HepG2 (cell line): ENCODE data around the gene CIITA. TPM values are rescaled to one million over a fixed set of nuclear protein-coding genes. Genes with fewer than 3 reads are reported as not detected.

Experiments used
- ATAC-seq: fragments of 200-7000 bp; cut with Tn5 transposase; 3 replicates; pipeline ENCODE4 v1.9.1; 2020; ENCODE audit warnings: mild to moderate bottlenecking, moderate library complexity
- BruUV-seq: library from RNA; stranded (reverse); fragments of 400-500 nt; replicated peaks from 2 replicates; lab custom pipeline; 2021; lab: Mats Ljungman, UMichigan
- CTCF ChIA-PET: fragments of 300-600 bp; formaldehyde crosslinking; extraction: SDS; loops from one replicate; lab custom pipeline; 2021; ENCODE audit warnings: low total read pairs, inconsistent platforms, low intra/inter-chr PET ratio; lab: Yijun Ruan, JAX
- POLR2A ChIA-PET: fragments of 350-600 bp; sonication (Branson Sonifier 250); formaldehyde crosslinking; loops from one replicate; lab custom pipeline; 2020; ENCODE audit warnings: antibody characterized with exemption, inconsistent platforms; lab: Yijun Ruan, JAX
- DNase-seq: peaks from one replicate; pipeline ENCODE4 v3.0.0-alpha.2; 2015; ENCODE audit warnings: low spot score
- FAIRE-seq: peaks from 3 replicates; lab custom pipeline; 2011; peaks lifted over from hg19 to GRCh38; lab: Jason Lieb, UNC
- H2AFZ ChIP-seq: one replicate; pipeline ENCODE4 v1.6.1; 2011; ENCODE audit warnings: low read length, inconsistent platforms
- H3K27ac ChIP-seq: fragments of 300-600 bp; 3 replicates; pipeline ENCODE4 v1.8.0; 2011; ENCODE audit warnings: mixed run types, mild to moderate bottlenecking, mixed read lengths, low read length, inconsistent platforms; ENCODE audit not compliant: insufficient read depth; ENCODE audit errors: extremely low read length
- H3K27me3 ChIP-seq, 2 experiments: fragments of 200-600 bp in 1 of 2; 2 replicates in 1 of 2; 3 replicates in 1 of 2; pipeline versions ENCODE4 v1.6.0 to v1.8.0; 2011; ENCODE audit warnings: low read length in 2 of 2, mild to moderate bottlenecking in 2 of 2, moderate library complexity in 2 of 2, inconsistent platforms in 1 of 2; ENCODE audit not compliant: insufficient read depth in 2 of 2, control insufficient read depth in 1 of 2
- H3K36me3 ChIP-seq, 2 experiments: fragments of 200-600 bp in 1 of 2; replicated peaks in 1 of 2; 2 replicates in 1 of 2; 3 replicates in 1 of 2; pipeline versions ENCODE4 v1.5.1 to v1.8.0; 2011; ENCODE audit warnings: low read length in 2 of 2, inconsistent platforms in 1 of 2; ENCODE audit not compliant: insufficient read depth in 2 of 2, control insufficient read depth in 1 of 2
- H3K4me1 ChIP-seq: 2 replicates; pipeline ENCODE4 v1.5.1; 2012; ENCODE audit warnings: low read length, inconsistent platforms; ENCODE audit not compliant: insufficient read depth
- H3K4me2 ChIP-seq: 2 replicates; pipeline ENCODE4 v1.6.0; 2011; ENCODE audit warnings: low read depth, low read length, inconsistent platforms
- H3K4me3 ChIP-seq, 3 experiments: fragments of 200-600 bp in 1 of 3; sonication (generic), shearing (Covaris generic) in 1 of 3; replicated peaks in 1 of 3; 2 replicates each; pipeline ENCODE4 v1.5.1; 2011 to 2016; ENCODE audit warnings: low read length in 3 of 3, inconsistent platforms in 2 of 3, low read depth in 2 of 3, mild to moderate bottlenecking in 2 of 3, control low read depth in 1 of 3, mixed read lengths in 1 of 3; ENCODE audit not compliant: insufficient read depth in 1 of 3
- H3K79me2 ChIP-seq: one replicate; pipeline ENCODE4 v1.6.1; 2011; ENCODE audit warnings: low read length, inconsistent platforms; ENCODE audit not compliant: insufficient read depth
- H3K9ac ChIP-seq: 2 replicates; pipeline ENCODE4 v1.6.0; 2011; ENCODE audit warnings: mild to moderate bottlenecking, low read depth, low read length, inconsistent platforms; ENCODE audit not compliant: insufficient read depth
- H3K9me3 ChIP-seq: 2 replicates; pipeline ENCODE4 v1.5.1; 2012; ENCODE audit warnings: mild to moderate bottlenecking, low read length
- H4K20me1 ChIP-seq: 2 replicates; pipeline ENCODE4 v1.6.0; 2011; ENCODE audit warnings: inconsistent platforms, mild to moderate bottlenecking, low read length, moderate library complexity; ENCODE audit not compliant: insufficient read depth
- CHD4 ChIP-seq: fragments of 200-600 bp; sonication (generic); IDR thresholded peaks from 2 replicates; pipeline ENCODE4 v1.7.0; 2017; ENCODE audit warnings: mild to moderate bottlenecking, low read length, borderline replicate concordance
- KDM4B ChIP-seq: sonication (generic); formaldehyde crosslinking; IDR thresholded peaks from 2 replicates; pipeline ENCODE4 v1.4.0; 2020; ENCODE audit warnings: missing genetic modification reagents
- KIAA2018 ChIP-seq: sonication (generic); formaldehyde crosslinking; IDR thresholded peaks from 2 replicates; pipeline ENCODE4 v1.5.0; 2020; ENCODE audit warnings: mild to moderate bottlenecking, missing genetic modification reagents, borderline replicate concordance
- NFE2L2 ChIP-seq: fragments of 150-350 bp; IDR thresholded peaks from 2 replicates; pipeline ENCODE4 v1.6.1; 2014; ENCODE audit warnings: low read length
- POLR2AphosphoS5 ChIP-seq: IDR thresholded peaks from 2 replicates; pipeline ENCODE4 v1.6.1; 2012; ENCODE audit warnings: low read depth, low read length
- USF2 ChIP-seq, 2 experiments: sonication (generic) in 1 of 2; formaldehyde crosslinking in 1 of 2; IDR thresholded peaks; 2 replicates each; pipeline versions ENCODE4 v1.5.1 to v1.6.1; 2011 to 2020; ENCODE audit warnings: borderline replicate concordance in 1 of 2, low read depth in 1 of 2, low read length in 1 of 2, mild to moderate bottlenecking in 1 of 2, missing genetic modification reagents in 1 of 2, moderate library complexity in 1 of 2
- ZFY ChIP-seq: sonication (generic); formaldehyde crosslinking; IDR thresholded peaks from 2 replicates; pipeline ENCODE4 v1.4.0; 2020; ENCODE audit warnings: missing genetic modification reagents
- ZNF703 ChIP-seq: sonication (generic); formaldehyde crosslinking; IDR thresholded peaks from 2 replicates; pipeline ENCODE4 v1.5.1; 2020; ENCODE audit warnings: missing genetic modification reagents, mild to moderate bottlenecking, moderate library complexity, borderline replicate concordance
- ZNF709 ChIP-seq: sonication (generic); formaldehyde crosslinking; IDR thresholded peaks from 2 replicates; pipeline ENCODE4 v1.5.0; 2020; ENCODE audit warnings: mild to moderate bottlenecking, missing genetic modification reagents
- ZNF800 ChIP-seq: sonication (generic); formaldehyde crosslinking; IDR thresholded peaks from 2 replicates; pipeline ENCODE4 v1.4.0; 2020; ENCODE audit warnings: missing genetic modification reagents
- WGBS: methylation state at CpG from one replicate; pipeline ENCODE4 v1.1.6; 2017; ENCODE audit warnings: low lambda C conversion rate; 5-methylcytosine and 5-hydroxymethylcytosine counted together
- in situ Hi-C: cut with HindIII; loops from 2 replicates; pipeline ENCODE4 v1.10.0; 2017; ENCODE audit warnings: low pct_unique_long_range_greater_than_20kb; ENCODE audit not compliant: extremely low pct_ligation_motif_present
- intact Hi-C: fragments of 100-400 bp; cut with micrococcal nuclease; formaldehyde crosslinking; loops from one replicate; pipeline ENCODE4 v1.10.0; 2022; ENCODE audit not compliant: unreplicated experiment
- polyA plus RNA-seq, 8 experiments: library from polyadenylated mRNA; depleted of rRNA in 3 of 8; stranded (reverse) in 7 of 8; unstranded in 1 of 8; fragments of >200 nt; fragmentation: Illumina TruSeq in 4 of 8; extraction: Trizol in 4 of 8; gene quantifications; 2 replicates each; pipeline versions ENCODE4 v1.2.1 to v1.2.3, GENCODE V29; 2011 to 2016; ENCODE audit warnings: low read depth in 4 of 8, missing spikeins in 1 of 8, mixed read lengths in 1 of 8; ENCODE audit not compliant: insufficient read depth in 1 of 8
- total RNA-seq, 5 experiments: library from RNA; depleted of rRNA; stranded (reverse); fragments of >200 nt; fragmentation: Illumina TruSeq; extraction: Trizol; gene quantifications; 2 replicates each; pipeline ENCODE4 v1.2.3, GENCODE V29; 2016; ENCODE audit warnings: low read depth in 1 of 5

The CIITA gene
- total and polyA plus RNA-seq, 2 of the 13 experiments (the other 11 are each of a cell fraction or from before 2014, with no cell fraction given) = 0.08 to 0.09 TPM

- no peak overlapping the region for H3K27ac ChIP-seq
- POLR2A ChIA-PET = interaction anchor here (0.8 kb wide), 1 partner anchor 127 kb away, joined by 4 read pairs; no protein-coding TSS in a partner anchor
- peak overlapping the region; percentile 50 for H3K4me2 ChIP-seq
- no peaks in the 10 kb centered on the region for H3K36me3 ChIP-seq
- ATAC-seq (no peak), DNase-seq (no peak), FAIRE-seq (no peak)
- H3K4me1 ChIP-seq = peaks cover 39% of the 10 kb centered on the region
- H4K20me1 ChIP-seq = no peaks in the 10 kb centered on the region
- BruUV-seq = no TSS peak
- H3K27me3 ChIP-seq = peaks cover 3 to 23% of the 10 kb centered on the region in 2 experiments; a peak in 3 of 5 replicates
- intact Hi-C loops = no loop called here
- TF ChIP-seq KIAA2018 (CRISPR knock-in tag) (no peak), ZFY (CRISPR knock-in tag) (peak; percentile 28; the same call in 1 of the 2 replicates), ZNF800 (CRISPR knock-in tag) (0 out of 2 replicates have a peak, but pooled peaks have one; percentile 38), NFE2L2 (no peak), CHD4 (peak; percentile 24; the same call in 1 of the 2 replicates), USF2 (IDR thresholded peaks at IDR 0.05; ENCODE audit: low read depth, low read length) (no peak), USF2 (CRISPR knock-in tag; IDR thresholded peaks at IDR 0.05; ENCODE audit: borderline replicate concordance) (0 out of 2 replicates have a peak, but pooled peaks have one; percentile 3), ZNF703 (CRISPR knock-in tag) (0 out of 2 replicates have a peak, but pooled peaks have one; percentile 66), POLR2AphosphoS5 (no peak), ZNF709 (CRISPR knock-in tag) (peak; percentile 35; the same call in 1 of the 2 replicates), KDM4B (CRISPR knock-in tag) (no peak)
- no peaks in the 10 kb centered on the region for H3K79me2 ChIP-seq
- no peak overlapping the region for H3K4me3 ChIP-seq
- H3K9ac ChIP-seq = no peak overlapping the region
- H2AFZ ChIP-seq = no peak overlapping the region
- WGBS = 35% methylated on average over 5 of the region's 5 CpGs
- in situ Hi-C loops = no loop called here
- H3K9me3 ChIP-seq = no peaks in the 10 kb centered on the region
- CTCF ChIA-PET = no interaction called here
These were observed 6.2 kb upstream of the CIITA start for GRCh38 chr16:10870808-10871156.
